Ovary (tissue), 9 donors: Measurements from ENCODE around the gene IGSF11. TPM values are rescaled to one million over a fixed set of nuclear protein-coding genes. Genes with fewer than 3 reads are reported as not detected.
"Not testable (repeated sequence)": the region's sequence is repeated elsewhere in the genome, so short reads cannot be mapped to it uniquely, and the experiment has no call there.

ENCODE experiments used
- DNase-seq, 5 donors: peaks; one replicate each; pipeline ENCODE4 v3.0.0-alpha.2; 2019 to 2020
- H3K27ac ChIP-seq, 2 donors: fragments of 200-600 bp; one replicate each; pipeline versions ENCODE4 v1.5.1 to v1.8.0; 2019 to 2022
- H3K27me3 ChIP-seq: fragments of 200-600 bp; one replicate; pipeline ENCODE4 v1.8.0; 2022
- H3K36me3 ChIP-seq: fragments of 200-600 bp; sonication (generic); one replicate; pipeline ENCODE4 v1.5.1; 2019
- H3K4me1 ChIP-seq: one replicate; pipeline ENCODE4 v1.8.1; 2013; ENCODE audit warnings: mild to moderate bottlenecking, moderate library complexity; ENCODE audit not compliant: insufficient read depth
- H3K4me3 ChIP-seq: fragments of 200-600 bp; sonication (generic); one replicate; pipeline ENCODE4 v1.5.1; 2017
- H3K9me3 ChIP-seq, 2 donors: fragments of 200-600 bp in 1 of 2; sonication (generic) in 1 of 2; one replicate each; pipeline versions ENCODE4 v1.5.1 to v1.8.1; 2013 to 2019; ENCODE audit warnings: mild to moderate bottlenecking in 1 of 2, moderate library complexity in 1 of 2
- EP300 ChIP-seq: sonication (generic); formaldehyde crosslinking; IDR thresholded peaks from one replicate; pipeline ENCODE4 v1.6.1; 2017; ENCODE audit warnings: antibody characterized with exemption
- POLR2A ChIP-seq: fragments of 450-650 bp; IDR thresholded peaks from one replicate; pipeline ENCODE4 v1.6.1; 2017; ENCODE audit warnings: antibody characterized with exemption, mild to moderate bottlenecking, moderate library complexity
- WGBS, 3 donors: extraction: QIAGEN DNeasy Blood & Tissue Kit in 1 of 3; methylation state at CpG; one replicate each; pipeline versions ENCODE4 v1.1.5 to v1.1.7; 2013 to 2017; 5-methylcytosine and 5-hydroxymethylcytosine counted together
- intact Hi-C, 4 donors: fragments of 100-400 bp; cut with DNase I; formaldehyde crosslinking; loops; one replicate each; pipeline versions ENCODE4 v1.11.0 to v1.15.1; 2022 to 2023
- polyA plus RNA-seq, 2 donors: library from polyadenylated mRNA; stranded (reverse); fragments of 200-250 nt in 1 of 2; fragments of 350-450 nt in 1 of 2; fragmentation: Illumina TruSeq in 1 of 2; extraction: RNeasy Lipid Tissue Mini Kit (QIAGEN cat#74804) in 1 of 2; gene quantifications; one replicate each; pipeline ENCODE4 v1.2.3, GENCODE V29; 2013 to 2014
- total RNA-seq, 7 donors: library from RNA; depleted of rRNA in 2 of 7; stranded (reverse); fragments of >200 nt in 2 of 7; fragmentation: NEBNext Ultra II Directional in 3 of 7; extraction: Animal tissue kit (Norgen Biotek cat#: 25700) in 3 of 7; gene quantifications; one replicate each; pipeline versions ENCODE4 v1.1.0 to v1.2.4, GENCODE V29; 2016 to 2023
- TF ChIP-seq, protein P1 (sequence below), 3 donors: fragments of 450-650 bp in 2 of 3; fragments of 200-600 bp in 1 of 3; IDR thresholded peaks; one replicate each; pipeline versions ENCODE4 v1.5.1 to v1.8.0; 2016 to 2022; ENCODE audit warnings: antibody characterized with exemption in 3 of 3, mild to moderate bottlenecking in 1 of 3
- donor health status: DM: no; HTN: no; CAD: no; lungs with moderate emphysema.
- donor health status: DM: no; HTN: no; CAD: no.
- donor health status: Bipolar disorder and iron deficiency.
- donor health status: DM: yes; HTN: yes; CAD: no.
- donor health status: DM: no; HTN: no; CAD: no.
- donor health status: DM: yes; HTN: yes; CAD: no.

Gene IGSF11
- total and polyA plus RNA-seq, 9 donors = 8.9 to 22.3 (median 16.8) TPM

GRCh38 chr3:118980832-118981231 is 53.8 kb downstream of the IGSF11 start:
- 95 to 97% (median 96%) methylated on average over 2 of the region's 2 CpGs for WGBS, 3 donors
- peaks cover 7% of the 10 kb centered on the region for H3K4me1 ChIP-seq

GRCh38 chr3:118978393-118978758 is 56.3 kb downstream of the IGSF11 start:
- Histone ChIP-seq H3K4me1 (peaks cover 5% of the 10 kb centered on the region), H3K4me3 (no peak overlapping the region), H3K27ac (no peak overlapping the region), H3K9me3 (no peaks in the 10 kb centered on the region), H3K36me3 (no peaks in the 10 kb centered on the region), H3K27me3 (no peaks in the 10 kb centered on the region)
- intact Hi-C loops = no loop called here
- no peak for TF ChIP-seq EP300
- no peak for TF ChIP-seq POLR2A
- TF ChIP-seq, protein P1, sequence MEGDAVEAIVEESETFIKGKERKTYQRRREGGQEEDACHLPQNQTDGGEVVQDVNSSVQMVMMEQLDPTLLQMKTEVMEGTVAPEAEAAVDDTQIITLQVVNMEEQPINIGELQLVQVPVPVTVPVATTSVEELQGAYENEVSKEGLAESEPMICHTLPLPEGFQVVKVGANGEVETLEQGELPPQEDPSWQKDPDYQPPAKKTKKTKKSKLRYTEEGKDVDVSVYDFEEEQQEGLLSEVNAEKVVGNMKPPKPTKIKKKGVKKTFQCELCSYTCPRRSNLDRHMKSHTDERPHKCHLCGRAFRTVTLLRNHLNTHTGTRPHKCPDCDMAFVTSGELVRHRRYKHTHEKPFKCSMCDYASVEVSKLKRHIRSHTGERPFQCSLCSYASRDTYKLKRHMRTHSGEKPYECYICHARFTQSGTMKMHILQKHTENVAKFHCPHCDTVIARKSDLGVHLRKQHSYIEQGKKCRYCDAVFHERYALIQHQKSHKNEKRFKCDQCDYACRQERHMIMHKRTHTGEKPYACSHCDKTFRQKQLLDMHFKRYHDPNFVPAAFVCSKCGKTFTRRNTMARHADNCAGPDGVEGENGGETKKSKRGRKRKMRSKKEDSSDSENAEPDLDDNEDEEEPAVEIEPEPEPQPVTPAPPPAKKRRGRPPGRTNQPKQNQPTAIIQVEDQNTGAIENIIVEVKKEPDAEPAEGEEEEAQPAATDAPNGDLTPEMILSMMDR (IDR thresholded peaks at IDR 0.05) = no peak
- no peak for DNase-seq
- 94 to 97% (median 96%) methylated on average over 5 of the region's 5 CpGs for WGBS, 3 donors

More at GRCh38 chr3:118980832-118981231, 53.8 kb downstream of the IGSF11 start:
- no peak overlapping the region for H3K4me3 ChIP-seq
- no peaks in the 10 kb centered on the region for H3K9me3 ChIP-seq
- H3K27ac ChIP-seq = no peak overlapping the region
- no peak for DNase-seq
- H3K36me3 ChIP-seq = no peaks in the 10 kb centered on the region
- no peaks in the 10 kb centered on the region for H3K27me3 ChIP-seq
- TF ChIP-seq, protein P1 (IDR thresholded peaks at IDR 0.05) = no peak
- TF ChIP-seq POLR2A = no peak
- TF ChIP-seq EP300 = no peak
- intact Hi-C loops = no loop called here

- H3K36me3 ChIP-seq = no peaks in the 10 kb centered on the region
- no peaks in the 10 kb centered on the region for H3K9me3 ChIP-seq
These were observed 56.8 kb downstream of the IGSF11 start for GRCh38 chr3:118977671-118978392.

DNA sequence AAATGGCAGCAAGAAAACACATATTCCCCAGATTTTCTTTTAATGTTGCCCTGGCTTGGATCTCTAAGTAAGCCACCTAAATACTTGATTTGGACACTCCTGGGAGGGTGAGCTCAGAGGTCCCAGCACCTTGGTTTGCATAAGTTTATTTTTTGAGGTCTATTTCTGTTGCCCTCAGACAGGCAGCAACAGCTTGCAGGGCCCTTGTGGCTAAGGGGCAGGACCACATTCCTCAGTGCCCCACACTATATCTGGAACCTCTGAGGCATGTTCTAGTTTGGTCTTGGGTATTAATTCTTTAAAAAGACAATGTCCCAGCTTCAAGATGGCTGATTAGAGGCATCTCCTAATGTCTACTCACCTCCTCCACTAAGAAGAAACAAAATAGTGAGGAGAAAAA is 57.5 kb downstream of the IGSF11 start:
- intact Hi-C loops = no loop called here
- Histone ChIP-seq H3K9me3 (no peaks in the 10 kb centered on the region), H3K4me1 (peaks cover 5% of the 10 kb centered on the region), H3K27ac (no peak overlapping the region), H3K36me3 (no peaks in the 10 kb centered on the region), H3K27me3 (no peaks in the 10 kb centered on the region), H3K4me3 (no peak overlapping the region)
- no peak for DNase-seq
- TF ChIP-seq POLR2A = no peak

More at GRCh38 chr3:118977671-118978392, 56.8 kb downstream of the IGSF11 start:
- Histone ChIP-seq H3K4me3 (no peak overlapping the region), H3K27me3 (no peaks in the 10 kb centered on the region), H3K4me1 (peaks cover 5% of the 10 kb centered on the region), H3K27ac (no peak overlapping the region)
- no peak for DNase-seq
- intact Hi-C loops = no loop called here
- TF ChIP-seq POLR2A (no peak), EP300 (no peak)
- WGBS, 3 donors = 88 to 94% (median 92%) methylated on average over 8 of the region's 8 CpGs

DNA sequence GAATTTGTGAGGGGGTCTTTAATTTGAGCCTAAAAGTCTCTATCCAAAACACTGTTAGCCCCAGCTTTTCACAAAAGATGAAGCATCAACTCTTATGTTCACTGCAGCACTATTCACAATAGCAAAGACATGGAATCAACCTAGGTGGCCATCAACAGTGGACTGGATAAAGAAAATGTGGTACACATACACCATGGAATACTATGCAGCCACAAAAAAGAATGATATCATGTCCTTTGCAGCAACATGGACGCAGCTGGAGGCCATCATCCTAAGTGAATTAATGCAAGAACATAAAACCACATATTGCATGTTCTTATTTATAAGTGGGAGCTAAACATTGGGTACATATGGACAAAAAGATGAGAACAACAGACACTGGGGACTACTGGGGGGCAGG is 59.2 kb downstream of the IGSF11 start:
- DNase-seq, H3K4me3 ChIP-seq, intact Hi-C loops, H3K27me3 ChIP-seq, H3K4me1 ChIP-seq, H3K27ac ChIP-seq, H3K9me3 ChIP-seq, H3K36me3 ChIP-seq: not testable (repeated sequence)
- WGBS, 3 donors = 79 to 100% (median 94%) methylated on average over 1 of the region's 1 CpG

- H3K36me3 ChIP-seq = no peaks in the 10 kb centered on the region
- DNase-seq = no peak
- intact Hi-C loops = no loop called here
- H3K4me3 ChIP-seq = no peak overlapping the region
- H3K9me3 ChIP-seq = no peaks in the 10 kb centered on the region
- H3K27ac ChIP-seq = no peak overlapping the region
- TF ChIP-seq, protein P1 (IDR thresholded peaks at IDR 0.05) = no peak
- no peak for TF ChIP-seq EP300
- TF ChIP-seq POLR2A = no peak
- WGBS, 3 donors = 91 to 93% (median 92%) methylated on average over 6 of the region's 6 CpGs
- no peaks in the 10 kb centered on the region for H3K27me3 ChIP-seq
- peaks cover 5% of the 10 kb centered on the region for H3K4me1 ChIP-seq
These were observed 60.1 kb downstream of the IGSF11 start for GRCh38 chr3:118974356-118975097.
